ENCODE data around the gene SBK3. TPM values are rescaled to one million over a fixed set of nuclear protein-coding genes. Genes with fewer than 3 reads are reported as not detected.

The SBK3 gene
- total RNA-seq, 1 experiment from 2014 or later = 1.2 TPM

GRCh38 chr19:55554741-55555152 lies 9.4 kb upstream of the SBK3 start:
- RAD21 ChIA-PET (ENCODE audit: low non-redundant PET in 1 of 2, low total read pairs in 2 of 2, uncharacterized antibody in 2 of 2, unreplicated experiment in 2 of 2) = no interaction called here
- no peaks in the 10 kb centered on the region for H3K36me3 ChIP-seq (ENCODE audit: control insufficient read depth in 1 of 2, insufficient read depth in 2 of 2, low read length in 2 of 2)
- DNase-seq (ENCODE audit: low read depth, low spot score) = no peak
- no peaks in the 10 kb centered on the region for H3K27me3 ChIP-seq (ENCODE audit: insufficient read depth, low read length)
- TF ChIP-seq CTCF (IDR thresholded peaks at IDR 0.05 in 2 of 3, conservative IDR thresholded peaks at IDR 0.05 in 1 of 3; ENCODE audit: borderline replicate concordance in 1 of 3, insufficient read depth in 1 of 3, low read depth in 2 of 3, low read length in 2 of 3) = no peak
- no peak for TF ChIP-seq CEBPB (IDR thresholded peaks at IDR 0.05; ENCODE audit: low read depth)
- no peak for TF ChIP-seq ZNF274 (IDR thresholded peaks at IDR 0.05; ENCODE audit: low read depth, low read length)
- TF ChIP-seq EZH2 (IDR thresholded peaks at IDR 0.05) = no peak
- no peak for TF ChIP-seq FOSL1 (IDR thresholded peaks at IDR 0.05; ENCODE audit: low read depth)
- no peaks in the 10 kb centered on the region for H3K9me3 ChIP-seq (ENCODE audit: control insufficient read depth in 1 of 2, insufficient read depth in 1 of 2, low read depth in 1 of 2, low read length in 2 of 2)
- intact Hi-C loops (cut with micrococcal nuclease) = no loop called here
- BruUV-seq (replicated peaks) = no TSS peak
- no peak overlapping the region for H3K4me3 ChIP-seq (replicated peaks in 1 of 2; ENCODE audit: low read depth in 1 of 2, low read length in 2 of 2)
- peaks cover 13 to 30% of the 10 kb centered on the region in 2 experiments for H3K4me1 ChIP-seq (ENCODE audit: control insufficient read depth in 1 of 2, insufficient read depth in 2 of 2, low read length in 2 of 2)
- H3K9ac ChIP-seq (ENCODE audit: low read length) = no peak overlapping the region
- no peak overlapping the region for H2AFZ ChIP-seq (ENCODE audit: low read depth, low read length, poor library complexity, severe bottlenecking)
- no peak overlapping the region for H3K4me2 ChIP-seq (ENCODE audit: low read length)
- no peaks in the 10 kb centered on the region for H3K9me2 ChIP-seq (ENCODE audit: insufficient read depth)
- no peak overlapping the region; the same call in 1 of the 2 replicates for H3K27ac ChIP-seq (ENCODE audit: low read depth, low read length)
- ATAC-seq = no peak
- CTCF ChIA-PET = no interaction called here
- POLR2A ChIA-PET = no interaction called here
- no peaks in the 10 kb centered on the region for H4K20me1 ChIP-seq (ENCODE audit: insufficient read depth)
- no peaks in the 10 kb centered on the region for H3K79me2 ChIP-seq (ENCODE audit: insufficient read depth, low read length)

GRCh38 chr19:55554302-55554701 lies 9.0 kb upstream of the SBK3 start:
- H3K9ac ChIP-seq (ENCODE audit: low read length) = no peak overlapping the region
- no peaks in the 10 kb centered on the region for H4K20me1 ChIP-seq (ENCODE audit: insufficient read depth)
- POLR2A ChIA-PET = no interaction called here
- DNase-seq (ENCODE audit: low read depth, low spot score) = no peak
- H2AFZ ChIP-seq (ENCODE audit: low read depth, low read length, poor library complexity, severe bottlenecking) = no peak overlapping the region
- no peaks in the 10 kb centered on the region for H3K27me3 ChIP-seq (ENCODE audit: insufficient read depth, low read length)
- H3K4me2 ChIP-seq (ENCODE audit: low read length) = no peak overlapping the region
- H3K9me3 ChIP-seq (ENCODE audit: control insufficient read depth in 1 of 2, insufficient read depth in 1 of 2, low read depth in 1 of 2, low read length in 2 of 2) = no peaks in the 10 kb centered on the region
- TF ChIP-seq CEBPB (IDR thresholded peaks at IDR 0.05; ENCODE audit: low read depth) (no peak), SIN3A (IDR thresholded peaks at IDR 0.05; ENCODE audit: low read depth) (no peak), SRF (IDR thresholded peaks at IDR 0.05; ENCODE audit: low read depth) (no peak), REST (IDR thresholded peaks at IDR 0.05; ENCODE audit: low read depth) (no peak), MAX (IDR thresholded peaks at IDR 0.05) (no peak), TCF7L2 (IDR thresholded peaks at IDR 0.05; ENCODE audit: borderline replicate concordance, extremely low read depth, insufficient read depth, insufficient read length) (no peak)
- intact Hi-C loops (cut with micrococcal nuclease) = no loop called here
- H3K4me3 ChIP-seq (replicated peaks in 1 of 2; ENCODE audit: low read depth in 1 of 2, low read length in 2 of 2) = no peak overlapping the region
- RAD21 ChIA-PET (ENCODE audit: low non-redundant PET in 1 of 2, low total read pairs in 2 of 2, uncharacterized antibody in 2 of 2, unreplicated experiment in 2 of 2) = no interaction called here
- H3K36me3 ChIP-seq (ENCODE audit: control insufficient read depth in 1 of 2, insufficient read depth in 2 of 2, low read length in 2 of 2) = no peaks in the 10 kb centered on the region
- H3K79me2 ChIP-seq (ENCODE audit: insufficient read depth, low read length) = no peaks in the 10 kb centered on the region
- ATAC-seq = no peak
- H3K4me1 ChIP-seq (ENCODE audit: control insufficient read depth in 1 of 2, insufficient read depth in 2 of 2, low read length in 2 of 2) = peaks cover 13 to 34% of the 10 kb centered on the region in 2 experiments
- BruUV-seq (replicated peaks) = no TSS peak
- H3K9me2 ChIP-seq (ENCODE audit: insufficient read depth) = no peaks in the 10 kb centered on the region
- H3K27ac ChIP-seq (ENCODE audit: low read depth, low read length) = no peak overlapping the region
- CTCF ChIA-PET = no interaction called here

Measured in HCT116 (cell line).